B cell (primary cell): ENCODE measurements around the gene RMP24.

Experiments
- CTCF ChIP-seq: fragments of 200-600 bp; IDR thresholded peaks from one replicate; pipeline ENCODE4 v1.8.0; 2022; ENCODE audit warnings: antibody characterized with exemption, mild to moderate bottlenecking
- EZH2 ChIP-seq: IDR thresholded peaks from 2 replicates; pipeline ENCODE4 v1.6.1; 2012; ENCODE audit warnings: borderline replicate concordance, low read depth, mild to moderate bottlenecking, moderate library complexity, low read length; ENCODE audit not compliant: insufficient read depth, poor library complexity, severe bottlenecking

- TF ChIP-seq CTCF (no peak), EZH2 (no peak)
Observed at GRCh38 chr18:36025025-36025424, 52.5 kb downstream of the RMP24 start.
